PC-9 (cell line): ENCODE results near the gene TBC1D16. TPM values are rescaled to one million over a fixed set of nuclear protein-coding genes. Genes with fewer than 3 reads are reported as not detected.

Experiments
- BruUV-seq: library from RNA; stranded (reverse); fragments of 400-500 nt; replicated peaks from 2 replicates; lab custom pipeline; 2021; lab: Mats Ljungman, UMichigan
- CTCF ChIA-PET: fragments of 300-600 bp; sonication (Branson Sonifier 250); formaldehyde crosslinking; loops from one replicate; lab custom pipeline; 2022; ENCODE audit warnings: antibody characterized with exemption; lab: Charles Lee
- POLR2A ChIA-PET: fragments of 300-600 bp; sonication (Branson Sonifier 250); formaldehyde crosslinking; loops from one replicate; lab custom pipeline; 2022; ENCODE audit warnings: antibody characterized with exemption; ENCODE audit not compliant: unreplicated experiment; lab: Charles Lee
- DNase-seq, 2 experiments: peaks; one replicate each; pipeline versions ENCODE4 v3.0.0 to v3.0.0-alpha.2; 2015 to 2022; ENCODE audit warnings: mixed read lengths in 1 of 2
- H2AFZ ChIP-seq: fragments of 200-600 bp; sonication (generic); 2 replicates; pipeline ENCODE4 v1.8.1; 2017; ENCODE audit warnings: antibody characterized with exemption
- H3F3A ChIP-seq: fragments of 200-600 bp; sonication (generic); 2 replicates; pipeline ENCODE4 v1.8.1; 2017; ENCODE audit warnings: antibody characterized with exemption, mild to moderate bottlenecking, low read depth; ENCODE audit not compliant: insufficient read depth
- H3K27ac ChIP-seq: fragments of 200-600 bp; sonication (generic); 2 replicates; pipeline ENCODE4 v1.6.1; 2016; ENCODE audit warnings: mixed run types
- H3K27me3 ChIP-seq: fragments of 200-600 bp; sonication (generic); 2 replicates; pipeline ENCODE4 v1.6.1; 2016; ENCODE audit warnings: low read depth, mixed run types; ENCODE audit not compliant: insufficient read depth
- H3K36me3 ChIP-seq: fragments of 200-600 bp; sonication (generic); 2 replicates; pipeline ENCODE4 v1.6.1; 2016; ENCODE audit warnings: low read depth, mixed run types
- H3K4me1 ChIP-seq: fragments of 200-600 bp; sonication (generic); replicated peaks from 2 replicates; pipeline ENCODE4 v1.6.1; 2016; ENCODE audit warnings: mixed run types; ENCODE audit not compliant: insufficient read depth
- H3K4me2 ChIP-seq: fragments of 200-600 bp; sonication (generic); 2 replicates; pipeline ENCODE4 v1.6.1; 2017; ENCODE audit warnings: mixed run types
- H3K4me3 ChIP-seq: fragments of 200-600 bp; sonication (generic); 2 replicates; pipeline ENCODE4 v1.6.1; 2016; ENCODE audit warnings: mixed run types
- H3K79me2 ChIP-seq: fragments of 200-600 bp; sonication (generic); 2 replicates; pipeline ENCODE4 v1.6.1; 2017; ENCODE audit warnings: low read depth, mixed run types
- H3K9me2 ChIP-seq: fragments of 200-600 bp; sonication (generic); 2 replicates; pipeline ENCODE4 v1.8.1; 2017; ENCODE audit warnings: mild to moderate bottlenecking; ENCODE audit not compliant: insufficient read depth
- H3K9me3 ChIP-seq: fragments of 200-600 bp; sonication (generic); 2 replicates; pipeline ENCODE4 v1.8.1; 2016; ENCODE audit warnings: low read depth; ENCODE audit not compliant: insufficient read depth
- H4K20me1 ChIP-seq: fragments of 200-600 bp; sonication (generic); 2 replicates; pipeline ENCODE4 v1.8.1; 2017; ENCODE audit not compliant: insufficient read depth
- CTCF ChIP-seq: fragments of 200-600 bp; sonication (generic); conservative IDR thresholded peaks from 2 replicates; pipeline ENCODE4 v1.6.1; 2017; ENCODE audit warnings: mixed run types, antibody characterized with exemption, mild to moderate bottlenecking, moderate library complexity
- EZH2 ChIP-seq: fragments of 200-600 bp; sonication (generic); IDR thresholded peaks from 2 replicates; pipeline ENCODE4 v1.8.0; 2017; ENCODE audit warnings: antibody characterized with exemption, low read depth
- intact Hi-C: fragments of 100-400 bp; cut with micrococcal nuclease; formaldehyde crosslinking; loops from one replicate; pipeline ENCODE4 v1.10.0; 2022; ENCODE audit not compliant: unreplicated experiment
- total RNA-seq: library from RNA; stranded (reverse); gene quantifications from 2 replicates; pipeline ENCODE4 v1.2.3, GENCODE V29; 2021

The TBC1D16 gene
- total RNA-seq, 1 experiment from 2014 or later, result 41.7 TPM

GRCh38 chr17:79979816-79980215, 55.9 kb downstream of the TBC1D16 start:
- H3K4me3 ChIP-seq, result no peak overlapping the region
- ChIA-PET POLR2A (no interaction called here), CTCF (no interaction called here)
- BruUV-seq, result no TSS peak
- no peaks in the 10 kb centered on the region for H3K4me1 ChIP-seq
- no peaks in the 10 kb centered on the region for H3K9me2 ChIP-seq
- no peak for TF ChIP-seq EZH2
- H3K36me3 ChIP-seq, result no peaks in the 10 kb centered on the region
- no peak overlapping the region for H3K27ac ChIP-seq
- no peak overlapping the region for H2AFZ ChIP-seq
- H3F3A ChIP-seq, result no peaks in the 10 kb centered on the region
- no peak overlapping the region for H3K4me2 ChIP-seq
- H3K9me3 ChIP-seq, result no peaks in the 10 kb centered on the region
- intact Hi-C loops, result no loop called here
- no peak for DNase-seq
- H3K27me3 ChIP-seq, result no peaks in the 10 kb centered on the region
- no peaks in the 10 kb centered on the region for H3K79me2 ChIP-seq
- H4K20me1 ChIP-seq, result no peaks in the 10 kb centered on the region

- no TSS peak for BruUV-seq
- POLR2A ChIA-PET, result no interaction called here
- no peaks in the 10 kb centered on the region for H4K20me1 ChIP-seq
- CTCF ChIA-PET, result no interaction called here
- no peak overlapping the region for H3K4me2 ChIP-seq
- no peak overlapping the region for H3K27ac ChIP-seq
- intact Hi-C loops, result no loop called here
- no peaks in the 10 kb centered on the region for H3K9me3 ChIP-seq
- H3K79me2 ChIP-seq, result no peaks in the 10 kb centered on the region
- no peak for DNase-seq
- TF ChIP-seq EZH2, result no peak
- H3K36me3 ChIP-seq, result no peaks in the 10 kb centered on the region
- H3K4me1 ChIP-seq, result no peaks in the 10 kb centered on the region
- H3K4me3 ChIP-seq, result no peak overlapping the region
- no peaks in the 10 kb centered on the region for H3K9me2 ChIP-seq
- no peaks in the 10 kb centered on the region for H3F3A ChIP-seq
- no peak overlapping the region for H2AFZ ChIP-seq
- no peaks in the 10 kb centered on the region for H3K27me3 ChIP-seq
These were observed 56.4 kb downstream of the TBC1D16 start for GRCh38 chr17:79979221-79979741.

- no peaks in the 10 kb centered on the region for H3K36me3 ChIP-seq
- H3K79me2 ChIP-seq, result no peaks in the 10 kb centered on the region
- intact Hi-C loops, result no loop called here
- H4K20me1 ChIP-seq, result no peaks in the 10 kb centered on the region
- H2AFZ ChIP-seq, result no peak overlapping the region
- POLR2A ChIA-PET, result no interaction called here
- no peaks in the 10 kb centered on the region for H3K9me2 ChIP-seq
- no peak overlapping the region for H3K4me2 ChIP-seq
- H3K9me3 ChIP-seq, result no peaks in the 10 kb centered on the region
- no peak for DNase-seq
- H3F3A ChIP-seq, result no peaks in the 10 kb centered on the region
- H3K27ac ChIP-seq, result no peak overlapping the region
- no peaks in the 10 kb centered on the region for H3K27me3 ChIP-seq
- BruUV-seq, result no TSS peak
- CTCF ChIA-PET, result no interaction called here
- H3K4me1 ChIP-seq, result no peaks in the 10 kb centered on the region
- no peak for TF ChIP-seq EZH2
- no peak for TF ChIP-seq CTCF
- H3K4me3 ChIP-seq, result no peak overlapping the region
These were observed 57.2 kb downstream of the TBC1D16 start for GRCh38 chr17:79978548-79978855.

GRCh38 chr17:79977708-79978547, 57.7 kb downstream of the TBC1D16 start:
- ChIA-PET CTCF (no interaction called here), POLR2A (no interaction called here)
- intact Hi-C loops, result no loop called here
- H3K4me1 ChIP-seq, result no peaks in the 10 kb centered on the region
- BruUV-seq, result no TSS peak
- no peaks in the 10 kb centered on the region for H4K20me1 ChIP-seq
- H3K79me2 ChIP-seq, result no peaks in the 10 kb centered on the region
- H3K36me3 ChIP-seq, result no peaks in the 10 kb centered on the region
- no peak overlapping the region for H3K27ac ChIP-seq
- H3K9me3 ChIP-seq, result no peaks in the 10 kb centered on the region
- no peak overlapping the region for H3K4me2 ChIP-seq
- TF ChIP-seq EZH2 (no peak), CTCF (no peak)
- no peak overlapping the region for H3K4me3 ChIP-seq
- no peaks in the 10 kb centered on the region for H3K27me3 ChIP-seq
- H2AFZ ChIP-seq, result no peak overlapping the region
- H3F3A ChIP-seq, result no peaks in the 10 kb centered on the region
- H3K9me2 ChIP-seq, result no peaks in the 10 kb centered on the region
- no peak for DNase-seq
